ENCODE data around the gene C12orf50. TPM values are rescaled to one million over a fixed set of nuclear protein-coding genes. Genes with fewer than 3 reads are reported as not detected.

C12orf50 gene
- total RNA-seq, 2 experiments from 2014 or later = not detected

Other genes with a start within 250 kb of the C12orf50 start
- 10 to 100 TPM; 11.5 to 12.0 TPM for gene CEP290, start 112.7 kb upstream of the C12orf50 start, total RNA-seq
- 1 to 10 TPM; 5.9 to 6.7 TPM for gene TMTC3, start 112.9 kb upstream of the C12orf50 start, total RNA-seq

Data from activated CD4-positive, alpha-beta memory T cell treated with anti-CD3 and anti-CD28 coated beads, Interleukin-2, amount 10 ng/mL, durations not matched to agents 7 days and 5 days (primary cell).